GM18507 (cell line): ENCODE results near the gene CELF4.

Experiments
- DNase-seq: peaks from one replicate; pipeline ENCODE4 v3.0.0; 2011; ENCODE audit warnings: low read depth; ENCODE audit not compliant: insufficient read length; ENCODE audit errors: extremely low spot score
- FAIRE-seq: peaks from 2 replicates; lab custom pipeline; 2011; peaks lifted over from hg19 to GRCh38; lab: Jason Lieb, UNC

Gene CELF4

DNA sequence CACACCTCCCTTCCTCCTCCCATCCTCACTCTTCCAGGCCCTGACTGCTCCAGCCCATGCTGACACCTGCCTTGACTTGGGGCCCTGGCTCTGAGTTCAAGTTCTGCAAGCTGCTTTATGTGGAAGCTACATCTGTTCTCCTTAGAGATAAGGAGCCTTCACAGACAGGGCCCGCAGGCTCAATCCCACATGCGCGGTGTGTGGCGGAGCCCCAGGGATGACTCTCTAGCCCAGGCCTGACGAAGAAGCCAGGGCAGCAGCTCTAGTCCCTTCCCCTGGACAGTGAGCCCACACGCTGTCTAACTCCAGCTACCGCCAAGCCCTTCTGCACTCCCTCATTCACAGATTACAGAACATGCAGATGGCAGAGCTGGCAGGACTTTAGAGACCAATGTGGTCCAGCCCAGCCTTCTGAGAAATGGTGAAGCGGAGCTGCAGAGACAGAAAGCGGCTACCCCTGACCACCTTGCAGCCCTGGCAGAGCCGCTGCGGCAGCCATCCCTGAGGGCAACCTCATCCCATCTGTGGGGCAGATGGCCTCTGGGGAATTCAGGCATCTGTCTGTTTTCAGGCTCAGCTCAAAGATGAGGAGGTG lies 304.3 kb downstream of the CELF4 start:
- no peak for FAIRE-seq
- no peak for DNase-seq

DNA sequence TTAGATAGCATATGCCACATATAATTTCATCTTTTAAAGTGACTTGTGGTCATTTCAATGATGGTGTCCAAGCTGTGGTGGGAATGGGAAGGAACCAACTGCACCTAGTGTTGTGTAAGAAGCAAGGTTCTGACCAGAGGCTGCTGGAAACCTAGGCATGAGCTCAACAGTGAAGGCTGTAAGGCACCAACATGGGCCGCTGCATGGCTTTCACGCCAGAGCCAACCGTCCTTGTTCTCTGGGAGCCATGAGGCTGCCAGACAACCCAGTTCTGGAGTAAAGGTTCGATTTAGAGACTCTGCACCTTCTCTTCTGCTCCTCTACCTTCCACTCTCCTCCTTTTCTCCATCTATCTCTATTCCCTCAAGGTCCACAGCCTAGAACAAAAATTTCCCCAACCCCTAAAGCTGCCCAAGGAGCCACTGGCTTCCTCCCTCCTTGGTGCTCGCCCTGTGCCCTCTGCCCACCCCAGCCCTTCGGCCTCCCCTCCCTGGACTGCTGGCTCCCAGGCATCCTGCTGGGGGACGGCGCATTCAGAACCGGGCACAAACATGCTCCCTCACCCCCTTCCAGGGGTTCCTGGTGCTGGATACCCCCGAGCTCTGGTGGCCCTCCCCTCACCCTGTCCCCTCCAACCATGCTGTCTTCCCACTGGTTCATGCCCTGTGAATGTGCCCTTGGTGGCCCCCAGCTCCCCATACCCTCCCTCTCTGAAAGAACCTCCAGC lies 305.1 kb downstream of the CELF4 start:
- no peak for FAIRE-seq
- DNase-seq = no peak

- DNase-seq = no peak
- no peak for FAIRE-seq
These were observed 305.9 kb downstream of the CELF4 start for GRCh38 chr18:37259711-37260110.

- FAIRE-seq = no peak
- no peak for DNase-seq
These were observed 306.8 kb downstream of the CELF4 start for GRCh38 chr18:37258819-37259218.

- no peak for DNase-seq
- FAIRE-seq = no peak
These were observed 307.5 kb downstream of the CELF4 start for GRCh38 chr18:37258131-37258530.

DNA sequence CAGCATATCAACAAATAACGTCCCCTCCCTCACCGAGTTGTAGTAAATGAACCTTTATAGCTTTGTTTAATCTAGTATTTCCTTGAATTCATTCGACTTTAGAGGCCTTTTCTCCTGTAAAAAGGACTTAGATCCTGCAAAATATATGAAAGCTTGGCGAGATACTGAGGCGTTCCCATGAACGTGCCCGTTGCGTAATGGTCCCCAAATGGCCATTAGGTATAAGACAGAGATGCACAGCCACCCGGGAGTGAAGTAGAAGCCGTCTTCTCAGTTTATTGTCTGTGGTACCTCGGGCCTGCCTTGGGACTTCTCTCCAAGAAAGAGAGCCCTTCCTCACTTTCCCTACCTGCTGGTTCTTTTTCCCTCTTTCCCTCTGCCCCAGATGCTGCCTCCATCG lies 310.6 kb downstream of the CELF4 start:
- FAIRE-seq = no peak
- no peak for DNase-seq

- no peak for DNase-seq
- FAIRE-seq = no peak
These were observed 311.3 kb downstream of the CELF4 start for GRCh38 chr18:37254236-37254754.

DNA sequence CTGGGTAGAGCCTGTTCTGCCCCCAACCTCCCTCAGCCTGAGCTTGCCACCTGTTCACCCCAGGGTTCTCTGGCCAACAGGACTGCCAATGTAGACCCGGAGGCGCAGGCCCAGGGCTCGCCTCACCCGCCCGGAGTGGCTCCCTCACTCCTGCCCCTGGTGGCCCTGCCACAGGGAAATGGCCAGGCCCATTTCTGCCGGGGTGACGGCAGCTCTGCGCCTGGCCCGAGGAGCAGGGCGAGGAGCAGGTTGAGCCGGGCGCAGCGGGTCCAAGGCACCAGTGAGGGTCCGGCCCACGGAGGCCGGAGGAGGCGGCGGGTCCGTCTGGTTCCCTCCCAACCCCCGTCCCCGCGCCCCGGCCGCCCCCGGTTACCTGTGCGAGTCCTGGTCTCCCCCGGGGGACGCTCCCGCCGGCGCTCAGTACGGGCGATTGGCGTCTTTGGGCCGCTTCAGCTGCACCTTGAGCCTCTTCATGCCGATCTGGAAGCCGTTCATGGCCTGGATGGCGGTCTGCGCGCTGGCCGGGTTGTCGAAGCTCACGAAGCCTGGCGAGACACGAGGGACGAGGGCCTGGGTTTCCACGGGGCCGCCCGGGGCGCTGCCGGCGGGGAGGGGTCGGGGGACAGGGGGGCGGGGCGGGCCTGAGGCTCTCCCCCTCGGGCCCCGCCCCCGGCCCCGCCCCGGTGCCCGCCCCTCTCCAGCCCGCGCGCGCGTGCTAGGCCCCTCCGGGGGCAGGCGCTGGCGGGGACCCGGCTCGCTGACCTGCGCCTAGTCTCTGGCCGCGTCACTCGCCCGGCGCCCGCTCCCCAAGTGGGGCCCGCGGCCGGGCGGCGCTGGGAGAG lies 312.0 kb downstream of the CELF4 start:
- no peak for FAIRE-seq
- DNase-seq = no peak

DNA sequence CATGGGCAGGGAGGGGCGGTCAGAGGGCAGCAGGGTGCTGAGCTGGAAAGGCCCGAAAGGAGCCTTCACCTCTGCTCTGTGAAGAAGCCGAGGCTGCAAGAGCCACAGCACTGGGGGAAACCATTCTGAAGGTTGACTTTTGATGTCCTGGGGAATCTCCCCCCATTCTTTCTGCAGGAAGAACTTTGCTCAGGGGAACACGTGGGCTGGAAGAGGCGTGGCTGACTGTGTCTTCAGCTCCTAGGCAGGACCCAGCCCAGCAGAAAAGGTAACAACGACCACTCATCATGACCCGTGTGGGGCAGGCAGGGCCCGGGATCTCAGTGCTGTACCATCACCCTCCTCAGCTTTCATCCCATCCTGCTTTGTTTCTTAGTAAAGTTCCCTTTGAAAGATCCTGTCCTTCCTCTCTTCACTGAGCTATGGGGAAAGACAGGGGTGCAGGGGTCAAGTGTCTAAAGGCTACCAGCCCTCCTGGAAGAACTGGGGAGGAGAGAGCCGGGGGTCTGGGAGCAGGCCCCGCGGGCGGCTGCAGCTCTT lies 312.7 kb downstream of the CELF4 start:
- no peak for FAIRE-seq
- no peak for DNase-seq

GRCh38 chr18:37252342-37252741 lies 313.3 kb downstream of the CELF4 start:
- no peak for FAIRE-seq
- no peak for DNase-seq

- FAIRE-seq (no peak), DNase-seq (no peak)
These were observed 313.9 kb downstream of the CELF4 start for GRCh38 chr18:37251679-37252078.

DNA sequence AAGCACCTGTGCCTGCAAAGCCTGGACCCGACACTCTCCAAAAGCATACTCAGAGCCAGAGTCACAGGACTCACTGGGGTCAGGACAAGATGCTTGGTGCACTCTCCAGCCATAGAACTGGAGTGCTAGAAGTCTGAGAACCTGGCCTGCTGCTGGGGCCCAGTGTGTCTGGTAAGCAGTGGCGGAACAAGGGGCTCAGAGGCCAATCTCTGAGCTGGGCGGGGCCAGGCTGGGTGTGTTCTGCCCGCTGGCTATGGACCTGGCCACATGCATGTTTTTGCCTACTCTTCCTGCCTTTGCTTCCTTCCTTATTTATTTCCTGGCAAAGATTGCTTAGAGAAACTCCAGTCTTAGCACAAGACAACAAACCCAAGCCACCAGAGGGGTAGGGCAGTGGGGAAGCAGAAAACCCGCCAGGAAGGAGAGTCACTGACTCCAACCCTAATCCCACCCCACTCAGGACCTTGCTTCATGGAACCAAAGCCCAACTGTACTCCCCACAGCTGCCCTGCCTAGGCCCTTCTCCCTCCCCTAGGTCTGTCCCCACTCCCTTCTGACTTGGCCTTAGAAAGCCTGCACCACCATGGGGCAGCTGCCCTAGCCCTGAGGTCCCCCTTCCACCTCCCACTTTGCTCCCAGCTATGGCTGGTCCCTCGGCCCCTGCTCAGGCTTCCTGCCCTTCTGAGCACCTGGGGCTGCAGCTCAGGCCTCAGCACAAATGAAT lies 315.5 kb downstream of the CELF4 start:
- DNase-seq = no peak
- no peak for FAIRE-seq

- no peak for DNase-seq
- no peak for FAIRE-seq
These were observed 316.3 kb downstream of the CELF4 start for GRCh38 chr18:37249171-37249886.

- FAIRE-seq (no peak), DNase-seq (no peak)
These were observed 317.3 kb downstream of the CELF4 start for GRCh38 chr18:37248281-37248680.

- no peak for DNase-seq
- FAIRE-seq = no peak
These were observed 318.0 kb downstream of the CELF4 start for GRCh38 chr18:37247497-37248161.

- FAIRE-seq = no peak
- no peak for DNase-seq
These were observed 318.7 kb downstream of the CELF4 start for GRCh38 chr18:37246779-37247340.

DNA sequence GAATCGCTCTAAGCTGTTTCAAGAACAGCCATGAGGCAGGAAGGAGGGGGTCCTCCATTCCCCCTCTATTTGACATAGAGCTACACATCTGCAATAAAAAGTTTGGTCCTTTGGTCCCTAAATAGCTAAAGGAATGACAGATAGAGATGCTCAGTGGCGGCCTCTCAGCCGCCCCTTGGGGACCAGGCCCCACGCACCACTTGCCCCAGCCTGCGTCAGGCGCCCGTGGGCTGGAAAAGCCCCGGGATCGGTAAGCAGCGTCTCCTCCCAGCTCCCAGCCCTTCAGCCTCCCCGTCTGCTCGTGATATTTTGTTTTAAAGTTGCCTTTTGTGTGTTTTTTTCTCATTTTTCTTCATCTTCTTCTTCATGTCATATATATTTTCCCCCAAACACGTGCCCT lies 321.0 kb downstream of the CELF4 start:
- FAIRE-seq (no peak), DNase-seq (no peak)

GRCh38 chr18:37243741-37244140 lies 321.9 kb downstream of the CELF4 start:
- FAIRE-seq = no peak
- no peak for DNase-seq
